ENCODE data around the gene PTP4A1. TPM values are rescaled to one million over a fixed set of nuclear protein-coding genes. Genes with fewer than 3 reads are reported as not detected.

Gene PTP4A1
- total RNA-seq, 1 experiment from 2014 or later: 123 TPM

DNA sequence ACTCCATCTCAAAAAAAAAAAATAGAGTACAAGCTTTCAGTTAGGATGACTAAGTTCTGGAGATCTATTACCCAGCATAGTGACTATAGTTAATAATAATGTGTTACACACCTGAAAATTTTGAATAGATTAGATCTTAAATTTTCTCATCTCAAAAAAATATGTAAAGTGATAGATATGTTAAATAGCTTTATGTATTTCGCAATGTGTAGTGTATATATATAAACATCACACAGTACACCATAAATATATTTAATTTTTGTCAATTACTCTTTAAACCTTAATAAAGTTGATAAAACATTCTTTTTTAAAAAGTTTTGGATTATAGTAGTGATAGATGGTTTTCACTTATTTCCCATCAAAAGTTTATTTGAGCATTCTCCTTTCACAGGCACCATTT lies 25.6 kb upstream of the PTP4A1 start:
- intact Hi-C loops (cut with micrococcal nuclease): no loop called here
- Histone ChIP-seq H3K79me2 (ENCODE audit: insufficient read depth, low read length) (no peaks in the 10 kb centered on the region), H3K27me3 (ENCODE audit: insufficient read depth, low read length) (no peaks in the 10 kb centered on the region), H3K4me1 (ENCODE audit: control insufficient read depth in 1 of 2, insufficient read depth in 2 of 2, low read length in 2 of 2) (peaks cover 0 to 5% of the 10 kb centered on the region in 2 experiments; a peak in 1 of 4 replicates), H4K20me1 (ENCODE audit: insufficient read depth) (no peaks in the 10 kb centered on the region), H3K9me3 (ENCODE audit: control insufficient read depth in 1 of 2, insufficient read depth in 1 of 2, low read depth in 1 of 2, low read length in 2 of 2) (no peaks in the 10 kb centered on the region), H3K36me3 (ENCODE audit: control insufficient read depth in 1 of 2, insufficient read depth in 2 of 2, low read length in 2 of 2) (no peaks in the 10 kb centered on the region), H3K9me2 (ENCODE audit: insufficient read depth) (no peaks in the 10 kb centered on the region), H3K27ac (ENCODE audit: low read depth, low read length) (no peak overlapping the region), H3K4me2 (ENCODE audit: low read length) (no peak overlapping the region), H2AFZ (ENCODE audit: low read depth, low read length, poor library complexity, severe bottlenecking) (no peak overlapping the region), H3K9ac (ENCODE audit: low read length) (no peak overlapping the region), H3K4me3 (replicated peaks in 1 of 2; ENCODE audit: low read depth in 1 of 2, low read length in 2 of 2) (no peak overlapping the region)
- POLR2A ChIA-PET: no interaction called here
- ATAC-seq (no peak), DNase-seq (ENCODE audit: low read depth, low spot score) (no peak)
- RAD21 ChIA-PET (ENCODE audit: low non-redundant PET in 1 of 2, low total read pairs in 2 of 2, uncharacterized antibody in 2 of 2, unreplicated experiment in 2 of 2): no interaction called here
- CTCF ChIA-PET: no interaction called here
- no TSS peak for BruUV-seq (replicated peaks)
- TF ChIP-seq EZH2 (IDR thresholded peaks at IDR 0.05): no peak
- TF ChIP-seq, protein P1, sequence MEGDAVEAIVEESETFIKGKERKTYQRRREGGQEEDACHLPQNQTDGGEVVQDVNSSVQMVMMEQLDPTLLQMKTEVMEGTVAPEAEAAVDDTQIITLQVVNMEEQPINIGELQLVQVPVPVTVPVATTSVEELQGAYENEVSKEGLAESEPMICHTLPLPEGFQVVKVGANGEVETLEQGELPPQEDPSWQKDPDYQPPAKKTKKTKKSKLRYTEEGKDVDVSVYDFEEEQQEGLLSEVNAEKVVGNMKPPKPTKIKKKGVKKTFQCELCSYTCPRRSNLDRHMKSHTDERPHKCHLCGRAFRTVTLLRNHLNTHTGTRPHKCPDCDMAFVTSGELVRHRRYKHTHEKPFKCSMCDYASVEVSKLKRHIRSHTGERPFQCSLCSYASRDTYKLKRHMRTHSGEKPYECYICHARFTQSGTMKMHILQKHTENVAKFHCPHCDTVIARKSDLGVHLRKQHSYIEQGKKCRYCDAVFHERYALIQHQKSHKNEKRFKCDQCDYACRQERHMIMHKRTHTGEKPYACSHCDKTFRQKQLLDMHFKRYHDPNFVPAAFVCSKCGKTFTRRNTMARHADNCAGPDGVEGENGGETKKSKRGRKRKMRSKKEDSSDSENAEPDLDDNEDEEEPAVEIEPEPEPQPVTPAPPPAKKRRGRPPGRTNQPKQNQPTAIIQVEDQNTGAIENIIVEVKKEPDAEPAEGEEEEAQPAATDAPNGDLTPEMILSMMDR (IDR thresholded peaks at IDR 0.05 in 2 of 3, conservative IDR thresholded peaks at IDR 0.05 in 1 of 3; ENCODE audit: borderline replicate concordance in 1 of 3, insufficient read depth in 1 of 3, low read depth in 2 of 3, low read length in 2 of 3): no peak

- Histone ChIP-seq H4K20me1 (ENCODE audit: insufficient read depth) (no peaks in the 10 kb centered on the region), H2AFZ (ENCODE audit: low read depth, low read length, poor library complexity, severe bottlenecking) (no peak overlapping the region), H3K4me3 (replicated peaks in 1 of 2; ENCODE audit: low read depth in 1 of 2, low read length in 2 of 2) (no peak overlapping the region), H3K27me3 (ENCODE audit: insufficient read depth, low read length) (no peaks in the 10 kb centered on the region), H3K9me3 (ENCODE audit: control insufficient read depth in 1 of 2, insufficient read depth in 1 of 2, low read depth in 1 of 2, low read length in 2 of 2) (no peaks in the 10 kb centered on the region), H3K27ac (ENCODE audit: low read depth, low read length) (no peak overlapping the region), H3K9ac (ENCODE audit: low read length) (no peak overlapping the region), H3K4me2 (ENCODE audit: low read length) (no peak overlapping the region), H3K9me2 (ENCODE audit: insufficient read depth) (no peaks in the 10 kb centered on the region), H3K79me2 (ENCODE audit: insufficient read depth, low read length) (no peaks in the 10 kb centered on the region), H3K4me1 (ENCODE audit: control insufficient read depth in 1 of 2, insufficient read depth in 2 of 2, low read length in 2 of 2) (peaks cover 0 to 5% of the 10 kb centered on the region in 2 experiments; a peak in 1 of 4 replicates), H3K36me3 (ENCODE audit: control insufficient read depth in 1 of 2, insufficient read depth in 2 of 2, low read length in 2 of 2) (no peaks in the 10 kb centered on the region)
- RAD21 ChIA-PET (ENCODE audit: low non-redundant PET in 1 of 2, low total read pairs in 2 of 2, uncharacterized antibody in 2 of 2, unreplicated experiment in 2 of 2): no interaction called here
- ATAC-seq (no peak), DNase-seq (ENCODE audit: low read depth, low spot score) (no peak)
- intact Hi-C loops (cut with micrococcal nuclease): no loop called here
- POLR2A ChIA-PET: no interaction called here
- CTCF ChIA-PET: no interaction called here
- no TSS peak for BruUV-seq (replicated peaks)
- TF ChIP-seq RAD21 (IDR thresholded peaks at IDR 0.05; ENCODE audit: low read depth) (no peak), CBX3 (IDR thresholded peaks at IDR 0.05; ENCODE audit: low read depth) (no peak), SIN3A (IDR thresholded peaks at IDR 0.05; ENCODE audit: low read depth) (no peak), ZFX (IDR thresholded peaks at IDR 0.05) (no peak), EGR1 (IDR thresholded peaks at IDR 0.05; ENCODE audit: low read depth) (no peak), ZNF274 (IDR thresholded peaks at IDR 0.05; ENCODE audit: low read depth, low read length) (no peak), FOSL1 (IDR thresholded peaks at IDR 0.05; ENCODE audit: low read depth) (no peak), EZH2 (IDR thresholded peaks at IDR 0.05) (no peak), POLR2AphosphoS5 (IDR thresholded peaks at IDR 0.05; ENCODE audit: low read depth, low read length) (no peak), TCF7L2 (IDR thresholded peaks at IDR 0.05; ENCODE audit: borderline replicate concordance, extremely low read depth, insufficient read depth, insufficient read length) (no peak), MAX (IDR thresholded peaks at IDR 0.05) (no peak), SP1 (IDR thresholded peaks at IDR 0.05; ENCODE audit: low read depth) (no peak), SRF (IDR thresholded peaks at IDR 0.05; ENCODE audit: low read depth) (no peak), ELF1 (IDR thresholded peaks at IDR 0.05; ENCODE audit: borderline replicate concordance, low read depth) (no peak)
- TF ChIP-seq, protein P2, sequence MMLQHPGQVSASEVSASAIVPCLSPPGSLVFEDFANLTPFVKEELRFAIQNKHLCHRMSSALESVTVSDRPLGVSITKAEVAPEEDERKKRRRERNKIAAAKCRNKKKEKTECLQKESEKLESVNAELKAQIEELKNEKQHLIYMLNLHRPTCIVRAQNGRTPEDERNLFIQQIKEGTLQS (IDR thresholded peaks at IDR 0.05): no peak
- TF ChIP-seq, protein P3, sequence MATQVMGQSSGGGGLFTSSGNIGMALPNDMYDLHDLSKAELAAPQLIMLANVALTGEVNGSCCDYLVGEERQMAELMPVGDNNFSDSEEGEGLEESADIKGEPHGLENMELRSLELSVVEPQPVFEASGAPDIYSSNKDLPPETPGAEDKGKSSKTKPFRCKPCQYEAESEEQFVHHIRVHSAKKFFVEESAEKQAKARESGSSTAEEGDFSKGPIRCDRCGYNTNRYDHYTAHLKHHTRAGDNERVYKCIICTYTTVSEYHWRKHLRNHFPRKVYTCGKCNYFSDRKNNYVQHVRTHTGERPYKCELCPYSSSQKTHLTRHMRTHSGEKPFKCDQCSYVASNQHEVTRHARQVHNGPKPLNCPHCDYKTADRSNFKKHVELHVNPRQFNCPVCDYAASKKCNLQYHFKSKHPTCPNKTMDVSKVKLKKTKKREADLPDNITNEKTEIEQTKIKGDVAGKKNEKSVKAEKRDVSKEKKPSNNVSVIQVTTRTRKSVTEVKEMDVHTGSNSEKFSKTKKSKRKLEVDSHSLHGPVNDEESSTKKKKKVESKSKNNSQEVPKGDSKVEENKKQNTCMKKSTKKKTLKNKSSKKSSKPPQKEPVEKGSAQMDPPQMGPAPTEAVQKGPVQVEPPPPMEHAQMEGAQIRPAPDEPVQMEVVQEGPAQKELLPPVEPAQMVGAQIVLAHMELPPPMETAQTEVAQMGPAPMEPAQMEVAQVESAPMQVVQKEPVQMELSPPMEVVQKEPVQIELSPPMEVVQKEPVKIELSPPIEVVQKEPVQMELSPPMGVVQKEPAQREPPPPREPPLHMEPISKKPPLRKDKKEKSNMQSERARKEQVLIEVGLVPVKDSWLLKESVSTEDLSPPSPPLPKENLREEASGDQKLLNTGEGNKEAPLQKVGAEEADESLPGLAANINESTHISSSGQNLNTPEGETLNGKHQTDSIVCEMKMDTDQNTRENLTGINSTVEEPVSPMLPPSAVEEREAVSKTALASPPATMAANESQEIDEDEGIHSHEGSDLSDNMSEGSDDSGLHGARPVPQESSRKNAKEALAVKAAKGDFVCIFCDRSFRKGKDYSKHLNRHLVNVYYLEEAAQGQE (IDR thresholded peaks at IDR 0.05; ENCODE audit: low read depth): no peak
Observed at GRCh38 chr6:63549076-63549475, 23.2 kb upstream of the PTP4A1 start.
